Keratinocyte (primary cell): ENCODE data around the gene RTL1.

Experiments
- EZH2 ChIP-seq: IDR thresholded peaks from one replicate; pipeline ENCODE4 v1.6.1; 2012; ENCODE audit warnings: inconsistent platforms, mild to moderate bottlenecking, low read length, moderate library complexity
- TF ChIP-seq, protein P1 (sequence below), 3 experiments: IDR thresholded peaks in 1 of 3; conservative IDR thresholded peaks in 1 of 3; optimal IDR thresholded peaks in 1 of 3; 2 replicates in 2 of 3; 3 replicates in 1 of 3; pipeline versions ENCODE3 to v1.5.1; 2011; ENCODE audit warnings: low read length in 3 of 3, mild to moderate bottlenecking in 3 of 3, moderate library complexity in 2 of 3, control low read depth in 1 of 3, inconsistent platforms in 1 of 3; ENCODE audit not compliant: insufficient read depth in 2 of 3; ENCODE audit errors: extremely low read depth in 1 of 3

DNA sequence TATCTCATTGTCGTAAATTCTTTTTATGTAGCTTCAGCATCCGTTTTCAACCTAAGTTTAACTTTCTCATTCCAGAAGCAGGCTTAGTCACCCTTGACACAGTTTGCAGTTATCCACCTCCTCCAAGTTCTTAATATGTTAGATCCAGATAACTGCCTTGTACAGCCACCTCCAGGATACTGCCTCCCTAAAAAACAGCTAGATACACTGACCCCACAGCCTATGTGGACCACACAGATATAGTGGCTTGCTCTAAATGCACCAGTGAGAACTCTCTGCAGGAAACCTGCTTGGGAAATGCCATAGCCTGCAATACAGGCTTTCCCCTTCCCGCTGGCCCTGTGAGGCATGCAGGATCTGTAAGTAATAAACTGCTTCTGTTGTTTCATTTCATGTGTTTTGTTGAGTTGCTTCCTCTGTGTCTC, 11.1 kb upstream of the RTL1 start:
- TF ChIP-seq, protein P1, sequence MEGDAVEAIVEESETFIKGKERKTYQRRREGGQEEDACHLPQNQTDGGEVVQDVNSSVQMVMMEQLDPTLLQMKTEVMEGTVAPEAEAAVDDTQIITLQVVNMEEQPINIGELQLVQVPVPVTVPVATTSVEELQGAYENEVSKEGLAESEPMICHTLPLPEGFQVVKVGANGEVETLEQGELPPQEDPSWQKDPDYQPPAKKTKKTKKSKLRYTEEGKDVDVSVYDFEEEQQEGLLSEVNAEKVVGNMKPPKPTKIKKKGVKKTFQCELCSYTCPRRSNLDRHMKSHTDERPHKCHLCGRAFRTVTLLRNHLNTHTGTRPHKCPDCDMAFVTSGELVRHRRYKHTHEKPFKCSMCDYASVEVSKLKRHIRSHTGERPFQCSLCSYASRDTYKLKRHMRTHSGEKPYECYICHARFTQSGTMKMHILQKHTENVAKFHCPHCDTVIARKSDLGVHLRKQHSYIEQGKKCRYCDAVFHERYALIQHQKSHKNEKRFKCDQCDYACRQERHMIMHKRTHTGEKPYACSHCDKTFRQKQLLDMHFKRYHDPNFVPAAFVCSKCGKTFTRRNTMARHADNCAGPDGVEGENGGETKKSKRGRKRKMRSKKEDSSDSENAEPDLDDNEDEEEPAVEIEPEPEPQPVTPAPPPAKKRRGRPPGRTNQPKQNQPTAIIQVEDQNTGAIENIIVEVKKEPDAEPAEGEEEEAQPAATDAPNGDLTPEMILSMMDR (optimal IDR thresholded peaks at IDR 0.05 in 1 of 3, IDR thresholded peaks at IDR 0.05 in 1 of 3, conservative IDR thresholded peaks at IDR 0.05 in 1 of 3; ENCODE audit: extremely low read depth in 1 of 3, insufficient read depth in 2 of 3, low read length in 3 of 3) = no peak
- TF ChIP-seq EZH2 = no peak
